HEK293T (cell line): Measurements from ENCODE around the gene MRPS23.

ENCODE experiments used
- FOXK2 ChIP-seq: fragments of 450-650 bp; IDR thresholded peaks from 2 replicates; pipeline ENCODE4 v1.6.1; 2016; ENCODE audit warnings: mild to moderate bottlenecking
- HDGF ChIP-seq: fragments of 450-650 bp; IDR thresholded peaks from 2 replicates; pipeline ENCODE4 v1.6.1; 2017; ENCODE audit warnings: antibody characterized with exemption, borderline replicate concordance

DNA sequence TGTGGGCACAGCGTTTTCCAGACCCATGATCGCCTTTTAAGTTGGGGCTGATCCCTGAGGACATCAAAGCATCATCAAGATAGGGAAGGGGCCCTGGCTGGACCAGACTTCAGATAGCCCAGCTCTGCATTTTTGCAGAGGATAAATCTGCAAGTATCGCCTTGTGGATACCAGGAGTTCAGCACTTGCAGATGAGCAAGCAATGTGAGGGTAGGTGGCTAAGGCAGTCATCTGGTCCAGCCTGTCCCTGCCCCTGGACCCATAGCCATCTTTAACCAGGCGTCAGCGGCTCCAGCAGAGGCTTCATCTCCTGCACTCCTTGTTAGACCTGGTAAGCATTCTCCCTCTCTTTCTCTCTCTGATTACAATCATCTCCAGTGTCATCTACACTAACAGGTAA, 9.0 kb upstream of the MRPS23 start:
- no peak for TF ChIP-seq HDGF
- no peak for TF ChIP-seq FOXK2
